Measurements from ENCODE around the gene RTL1. TPM values are rescaled to one million over a fixed set of nuclear protein-coding genes. Genes with fewer than 3 reads are reported as not detected.

Gene RTL1
- total and polyA plus RNA-seq, 4 experiments from 2014 or later, result not detected

DNA sequence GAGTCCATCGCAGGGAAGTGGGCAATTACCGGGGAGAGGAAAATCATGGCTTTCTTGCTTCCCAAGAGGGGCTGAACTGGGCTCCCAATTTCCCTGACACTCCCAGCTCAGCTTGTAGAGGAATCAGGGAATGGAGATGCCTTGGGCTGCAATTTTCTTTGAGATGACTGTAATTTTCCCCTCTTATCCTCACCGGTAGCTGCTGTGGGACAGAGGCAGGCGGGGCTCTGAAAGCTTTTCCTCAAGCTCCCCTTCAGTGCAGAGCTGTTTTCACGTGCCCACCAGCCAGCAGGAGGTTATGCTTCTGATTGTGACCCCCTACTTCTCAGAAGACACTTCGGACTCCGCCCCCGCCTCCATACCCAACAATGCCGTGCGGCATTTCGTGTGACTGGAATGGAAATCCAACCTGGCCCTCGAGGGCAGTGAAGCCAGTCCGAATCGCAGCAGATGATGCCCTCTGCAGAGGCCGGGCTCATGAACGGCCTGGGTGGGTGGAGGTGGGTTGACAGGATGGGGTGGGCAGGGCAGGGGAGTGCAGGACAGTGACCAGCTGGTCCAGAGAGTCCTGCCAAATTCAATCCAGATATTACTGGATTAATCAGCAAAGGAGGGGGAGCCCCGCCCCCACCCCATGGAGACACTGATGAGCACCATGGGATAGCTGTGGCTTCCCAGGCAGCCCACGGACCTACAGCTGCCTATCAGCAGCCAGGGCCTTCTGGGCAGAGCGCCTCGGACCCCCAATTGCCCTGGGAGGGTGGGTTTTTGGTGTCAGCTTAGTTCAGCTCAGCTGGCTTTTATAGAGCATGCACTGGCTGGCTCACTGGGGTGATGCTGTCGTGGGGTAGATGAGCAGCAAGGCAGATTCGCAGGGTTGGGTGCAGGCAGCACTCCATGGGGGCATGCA lies 37.6 kb downstream of the RTL1 start:
- H3K36me3 Mint-ChIP-seq, result no peaks in the 10 kb centered on the region
- CTCF ChIA-PET (ENCODE audit: partially characterized antibody), result interaction anchor here (1.4 kb wide), 1 partner anchor 12 kb away, joined by 3 read pairs; no protein-coding TSS in a partner anchor
- Histone ChIP-seq H3K27ac (ENCODE audit: low read depth, low read length) (no peak overlapping the region), H3K9me3 (ENCODE audit: control insufficient read depth in 1 of 2, low read length in 2 of 2) (no peaks in the 10 kb centered on the region), H3K4me1 (ENCODE audit: insufficient read depth, low read length) (no peaks in the 10 kb centered on the region), H3K4me3 (ENCODE audit: low read length in 2 of 2) (no peak overlapping the region), H3K27me3 (ENCODE audit: insufficient read depth, low read length) (no peaks in the 10 kb centered on the region), H3K36me3 (ENCODE audit: insufficient read depth, low read length) (no peaks in the 10 kb centered on the region)
- intact Hi-C loops (cut with micrococcal nuclease), result no loop called here
- H3K27ac Mint-ChIP-seq, result no peak overlapping the region
- POLR2A ChIA-PET (ENCODE audit: partially characterized antibody), result no interaction called here
- DNase-seq, result no peak
- H3K4me3 Mint-ChIP-seq, result no peak overlapping the region
- peaks cover 0 to 1% of the 10 kb centered on the region in 2 donors for H3K27me3 Mint-ChIP-seq
- no peaks in the 10 kb centered on the region for H3K9me3 Mint-ChIP-seq
- no peaks in the 10 kb centered on the region for H3K4me1 Mint-ChIP-seq

DNA sequence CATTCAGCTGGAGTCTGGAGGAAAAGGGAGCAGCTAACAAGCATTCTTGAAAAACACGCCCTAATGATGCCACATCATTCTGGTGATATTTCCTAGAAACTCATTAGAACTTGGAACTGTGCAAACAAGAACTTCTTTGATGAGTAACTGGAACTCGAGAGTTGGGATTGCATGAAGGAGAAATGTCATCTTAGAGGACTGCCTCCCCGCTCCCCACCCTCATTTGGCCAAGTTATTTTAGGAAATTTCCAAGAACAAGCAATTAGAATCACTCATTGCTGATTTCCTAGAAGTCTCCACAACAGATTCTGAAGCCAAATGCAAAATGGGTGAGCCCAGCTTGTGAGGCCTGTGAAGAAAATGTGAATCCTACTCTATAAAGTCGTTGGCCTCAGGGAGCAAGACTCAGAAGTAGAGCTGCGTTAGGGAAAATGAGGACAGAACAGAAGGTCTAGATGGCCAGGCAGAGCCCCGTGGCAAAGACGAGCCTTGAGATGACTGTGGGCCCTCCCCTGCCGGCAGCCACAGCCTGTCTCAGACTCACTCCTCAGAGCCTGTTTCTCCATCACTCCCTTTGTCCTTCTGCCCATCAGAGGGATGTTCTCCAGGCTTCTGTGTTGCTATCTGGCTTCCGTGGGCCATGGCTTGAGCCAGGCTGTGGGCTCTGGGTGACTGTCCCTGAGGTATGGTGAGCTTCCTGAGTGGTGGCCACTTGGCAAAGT lies 38.4 kb downstream of the RTL1 start:
- Mint-ChIP-seq H3K27me3 (peaks cover 1 to 3% of the 10 kb centered on the region in 2 donors), H3K9me3 (peaks cover 0 to 3% (median 0%) of the 10 kb centered on the region in 8 donors), H3K36me3 (no peaks in the 10 kb centered on the region), H3K27ac (no peak overlapping the region), H3K4me3 (no peak overlapping the region), H3K4me1 (no peaks in the 10 kb centered on the region)
- no peaks in the 10 kb centered on the region for H3K36me3 ChIP-seq (ENCODE audit: insufficient read depth, low read length)
- ChIA-PET CTCF (ENCODE audit: partially characterized antibody) (interaction anchor here (1.4 kb wide), 1 partner anchor 11 kb away, joined by 3 read pairs; no protein-coding TSS in a partner anchor), POLR2A (ENCODE audit: partially characterized antibody) (no interaction called here)
- H3K4me3 ChIP-seq (ENCODE audit: low read length in 2 of 2), result no peak overlapping the region
- H3K27ac ChIP-seq (ENCODE audit: low read depth, low read length), result no peak overlapping the region
- no peaks in the 10 kb centered on the region for H3K4me1 ChIP-seq (ENCODE audit: insufficient read depth, low read length)
- no peak for DNase-seq
- no peaks in the 10 kb centered on the region for H3K27me3 ChIP-seq (ENCODE audit: insufficient read depth, low read length)
- H3K9me3 ChIP-seq (ENCODE audit: control insufficient read depth in 1 of 2, low read length in 2 of 2), result no peaks in the 10 kb centered on the region
- intact Hi-C loops (cut with micrococcal nuclease), result no loop called here

DNA sequence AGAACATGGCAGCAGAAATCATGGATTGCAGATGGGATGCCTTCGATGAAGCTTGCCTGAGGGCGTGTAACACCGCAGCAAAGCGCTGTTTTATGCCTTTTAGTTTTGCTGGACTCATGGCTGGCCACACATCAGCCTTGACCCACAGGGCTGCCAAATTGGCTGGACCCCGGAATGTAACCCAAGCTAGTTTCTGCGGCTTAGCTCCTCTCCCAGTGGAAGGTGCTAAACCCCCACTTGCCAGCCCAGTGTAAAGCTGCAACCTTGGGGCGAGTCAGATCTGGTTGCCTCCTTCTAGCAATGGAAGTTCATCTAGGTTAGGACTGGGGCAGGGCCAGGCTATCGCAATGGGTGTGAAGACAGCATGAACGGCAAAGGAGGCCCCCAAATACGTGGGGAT lies 39.3 kb downstream of the RTL1 start:
- no peaks in the 10 kb centered on the region for H3K36me3 Mint-ChIP-seq
- Histone ChIP-seq H3K27me3 (ENCODE audit: insufficient read depth, low read length) (no peaks in the 10 kb centered on the region), H3K4me3 (ENCODE audit: low read length in 2 of 2) (no peak overlapping the region), H3K9me3 (ENCODE audit: control insufficient read depth in 1 of 2, low read length in 2 of 2) (no peaks in the 10 kb centered on the region), H3K4me1 (ENCODE audit: insufficient read depth, low read length) (no peaks in the 10 kb centered on the region), H3K27ac (ENCODE audit: low read depth, low read length) (no peak overlapping the region), H3K36me3 (ENCODE audit: insufficient read depth, low read length) (no peaks in the 10 kb centered on the region)
- ChIA-PET POLR2A (ENCODE audit: partially characterized antibody) (no interaction called here), CTCF (ENCODE audit: partially characterized antibody) (interaction anchor here (0.6 to 1.4 kb wide), 3 partner anchors 9 to 928 kb away, joined by 3 read pairs; no protein-coding TSS in a partner anchor)
- H3K9me3 Mint-ChIP-seq, result peaks cover 0 to 3% (median 0%) of the 10 kb centered on the region in 8 donors
- DNase-seq, result no peak
- intact Hi-C loops (cut with micrococcal nuclease), result no loop called here
- no peak overlapping the region for H3K4me3 Mint-ChIP-seq
- H3K27me3 Mint-ChIP-seq, result peaks cover 3 to 6% of the 10 kb centered on the region in 2 donors
- H3K27ac Mint-ChIP-seq, result no peak overlapping the region
- no peaks in the 10 kb centered on the region for H3K4me1 Mint-ChIP-seq

- no peaks in the 10 kb centered on the region for H3K36me3 ChIP-seq (ENCODE audit: insufficient read depth, low read length)
- no peaks in the 10 kb centered on the region for H3K27me3 ChIP-seq (ENCODE audit: insufficient read depth, low read length)
- no peak for DNase-seq
- Mint-ChIP-seq H3K4me3 (no peak overlapping the region), H3K4me1 (no peaks in the 10 kb centered on the region), H3K9me3 (peaks cover 0 to 3% (median 0%) of the 10 kb centered on the region in 8 donors), H3K36me3 (no peaks in the 10 kb centered on the region), H3K27me3 (peaks cover 3 to 6% of the 10 kb centered on the region in 2 donors), H3K27ac (no peak overlapping the region)
- H3K27ac ChIP-seq (ENCODE audit: low read depth, low read length), result no peak overlapping the region
- no peak overlapping the region for H3K4me3 ChIP-seq (ENCODE audit: low read length in 2 of 2)
- ChIA-PET CTCF (ENCODE audit: partially characterized antibody) (no interaction called here), POLR2A (ENCODE audit: partially characterized antibody) (no interaction called here)
- intact Hi-C loops (cut with micrococcal nuclease), result no loop called here
- H3K4me1 ChIP-seq (ENCODE audit: insufficient read depth, low read length), result no peaks in the 10 kb centered on the region
- no peaks in the 10 kb centered on the region for H3K9me3 ChIP-seq (ENCODE audit: control insufficient read depth in 1 of 2, low read length in 2 of 2)
Measured at GRCh38 chr14:100862793-100863192, 40.7 kb downstream of the RTL1 start.

DNA sequence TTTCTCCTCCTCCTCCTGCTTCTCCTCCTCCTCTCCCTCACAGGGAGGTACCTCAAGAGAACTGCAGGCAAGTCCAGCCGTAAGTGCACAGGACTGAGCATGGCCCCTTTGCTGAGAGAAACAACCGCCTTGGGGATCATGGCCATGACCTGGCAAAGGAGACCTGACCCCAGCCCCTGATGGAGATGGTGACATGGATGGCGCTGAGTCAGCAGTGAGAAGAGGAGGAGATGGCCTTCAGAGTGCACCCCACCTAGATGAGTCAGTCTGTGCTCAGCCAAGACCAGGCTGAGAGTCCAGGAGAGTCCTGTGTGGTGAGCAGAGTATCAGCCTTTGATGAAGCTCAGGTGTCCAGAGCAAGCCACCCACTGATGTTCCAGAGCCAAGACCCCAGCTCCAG lies 41.2 kb downstream of the RTL1 start:
- no peaks in the 10 kb centered on the region for H3K27me3 ChIP-seq (ENCODE audit: insufficient read depth, low read length)
- CTCF ChIA-PET (ENCODE audit: partially characterized antibody), result no interaction called here
- no peaks in the 10 kb centered on the region for H3K36me3 Mint-ChIP-seq

GRCh38 chr14:100861937-100862247 lies 41.6 kb downstream of the RTL1 start:
- Histone ChIP-seq H3K4me1 (ENCODE audit: insufficient read depth, low read length) (no peaks in the 10 kb centered on the region), H3K36me3 (ENCODE audit: insufficient read depth, low read length) (no peaks in the 10 kb centered on the region), H3K4me3 (ENCODE audit: low read length in 2 of 2) (no peak overlapping the region), H3K9me3 (ENCODE audit: control insufficient read depth in 1 of 2, low read length in 2 of 2) (no peaks in the 10 kb centered on the region), H3K27me3 (ENCODE audit: insufficient read depth, low read length) (no peaks in the 10 kb centered on the region), H3K27ac (ENCODE audit: low read depth, low read length) (no peak overlapping the region)
- Mint-ChIP-seq H3K36me3 (no peaks in the 10 kb centered on the region), H3K27ac (no peak overlapping the region), H3K27me3 (peaks cover 5 to 6% of the 10 kb centered on the region in 2 donors), H3K4me3 (no peak overlapping the region), H3K9me3 (peaks cover 0 to 3% (median 0%) of the 10 kb centered on the region in 8 donors), H3K4me1 (no peaks in the 10 kb centered on the region)
- POLR2A ChIA-PET (ENCODE audit: partially characterized antibody), result no interaction called here
- intact Hi-C loops (cut with micrococcal nuclease), result no loop called here
- no peak for DNase-seq
- CTCF ChIA-PET (ENCODE audit: partially characterized antibody), result no interaction called here

More for the DNA sequence above, 41.2 kb downstream of the RTL1 start:
- Mint-ChIP-seq H3K9me3 (peaks cover 0 to 3% (median 0%) of the 10 kb centered on the region in 8 donors), H3K27ac (no peak overlapping the region), H3K4me3 (no peak overlapping the region), H3K27me3 (peaks cover 3 to 6% of the 10 kb centered on the region in 2 donors), H3K4me1 (no peaks in the 10 kb centered on the region)
- POLR2A ChIA-PET (ENCODE audit: partially characterized antibody), result no interaction called here
- Histone ChIP-seq H3K36me3 (ENCODE audit: insufficient read depth, low read length) (no peaks in the 10 kb centered on the region), H3K27ac (ENCODE audit: low read depth, low read length) (no peak overlapping the region), H3K4me1 (ENCODE audit: insufficient read depth, low read length) (no peaks in the 10 kb centered on the region), H3K4me3 (ENCODE audit: low read length in 2 of 2) (no peak overlapping the region), H3K9me3 (ENCODE audit: control insufficient read depth in 1 of 2, low read length in 2 of 2) (no peaks in the 10 kb centered on the region)
- intact Hi-C loops (cut with micrococcal nuclease), result no loop called here
- DNase-seq, result no peak

DNA sequence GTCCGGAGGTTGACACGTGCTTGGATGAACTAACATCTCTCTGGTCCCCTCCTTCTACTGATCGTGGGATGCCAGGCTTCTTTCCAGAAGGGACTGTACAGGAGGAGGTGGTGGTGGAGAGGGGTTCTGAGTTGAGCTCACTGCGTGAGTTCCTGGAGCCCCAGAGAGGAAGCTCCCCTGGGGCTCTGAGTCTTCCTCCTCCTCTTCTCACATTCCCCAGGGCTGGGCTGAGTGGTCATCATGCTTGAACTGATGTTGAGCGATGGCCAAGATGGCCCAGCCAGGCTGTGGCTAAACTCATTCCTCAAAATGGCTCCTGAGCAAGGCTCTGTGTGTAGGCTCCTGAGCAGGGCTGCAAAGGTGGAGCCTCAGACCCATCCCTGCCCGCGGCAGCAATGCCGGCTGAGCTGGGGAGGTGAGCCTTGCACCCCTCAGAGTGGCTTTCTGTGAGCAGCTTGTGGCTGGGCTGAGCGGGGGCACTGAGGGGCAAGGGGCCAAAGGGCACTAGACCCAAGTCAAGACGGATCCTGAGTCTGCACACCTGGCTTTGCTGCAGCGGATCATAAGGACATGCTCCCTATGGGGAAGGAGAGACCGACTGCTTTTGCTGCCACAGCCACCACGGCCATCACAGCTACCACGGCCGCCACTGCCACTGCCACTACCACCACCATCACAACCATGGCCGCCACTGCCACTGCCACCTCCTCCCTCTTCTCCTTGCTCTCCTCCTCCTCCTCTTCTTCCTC lies 42.2 kb downstream of the RTL1 start:
- peaks cover 5 to 6% of the 10 kb centered on the region in 2 donors for H3K27me3 Mint-ChIP-seq
- Histone ChIP-seq H3K4me1 (ENCODE audit: insufficient read depth, low read length) (no peaks in the 10 kb centered on the region), H3K27ac (ENCODE audit: low read depth, low read length) (no peak overlapping the region), H3K36me3 (ENCODE audit: insufficient read depth, low read length) (no peaks in the 10 kb centered on the region), H3K27me3 (ENCODE audit: insufficient read depth, low read length) (no peaks in the 10 kb centered on the region), H3K9me3 (ENCODE audit: control insufficient read depth in 1 of 2, low read length in 2 of 2) (no peaks in the 10 kb centered on the region), H3K4me3 (ENCODE audit: low read length in 2 of 2) (no peak overlapping the region)
- H3K36me3 Mint-ChIP-seq, result no peaks in the 10 kb centered on the region
- intact Hi-C loops (cut with micrococcal nuclease), result no loop called here
- ChIA-PET POLR2A (ENCODE audit: partially characterized antibody) (no interaction called here), CTCF (ENCODE audit: partially characterized antibody) (no interaction called here)
- peaks cover 0 to 3% (median 0%) of the 10 kb centered on the region in 8 donors for H3K9me3 Mint-ChIP-seq
- DNase-seq, result no peak
- H3K27ac Mint-ChIP-seq, result no peak overlapping the region
- no peaks in the 10 kb centered on the region for H3K4me1 Mint-ChIP-seq
- no peak overlapping the region for H3K4me3 Mint-ChIP-seq
